ENCODE measurements around the gene SLU7. TPM values are rescaled to one million over a fixed set of nuclear protein-coding genes. Genes with fewer than 3 reads are reported as not detected.

Gene SLU7
- total RNA-seq, 2 experiments from 2014 or later: 32.2 to 46.2 TPM

DNA sequence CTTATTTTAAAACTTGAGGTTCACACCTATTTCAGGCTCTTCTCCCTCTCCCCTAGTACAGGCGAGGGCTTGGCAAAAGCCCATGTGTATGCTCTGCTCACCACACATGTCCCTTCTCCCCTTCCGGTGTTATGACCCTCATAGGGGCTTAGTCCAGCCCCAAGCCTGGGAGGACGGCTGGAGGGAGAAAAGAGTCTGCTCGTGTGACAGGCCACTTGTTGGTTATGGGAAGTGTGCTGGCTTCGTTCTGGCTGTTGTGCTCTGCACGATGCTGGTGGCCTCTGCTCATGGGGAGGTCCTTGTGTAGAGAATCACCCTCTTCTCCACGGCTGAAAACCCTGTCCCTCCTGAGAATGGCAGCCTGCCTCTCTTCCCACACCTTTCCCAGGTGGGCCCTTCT, 13.9 kb upstream of the SLU7 start:
- peaks cover 40% of the 10 kb centered on the region for H3K36me3 ChIP-seq (ENCODE audit: insufficient read depth, low read length)
- no peak overlapping the region for H3K4me2 ChIP-seq (ENCODE audit: low read length)
- ChIA-PET CTCF (ENCODE audit: unreplicated experiment) (no interaction called here), POLR2A (interaction anchor here (0.8 to 2.4 kb wide), 4 partner anchors 9 to 35 kb away, joined by 4 to 13 read pairs (median 6); partner anchors contain the start of genes PTTG1 and SLU7)
- no peak overlapping the region for H3K27ac ChIP-seq (ENCODE audit: low read depth, low read length, poor library complexity, severe bottlenecking)
- H3K4me1 ChIP-seq (ENCODE audit: insufficient read depth, low read length, poor library complexity, severe bottlenecking): peaks cover 42% of the 10 kb centered on the region
- no peak overlapping the region for H3K4me3 ChIP-seq (ENCODE audit: low read depth, low read length, poor library complexity, severe bottlenecking)
- H3K9me3 ChIP-seq (ENCODE audit: low read length): no peaks in the 10 kb centered on the region
- H2AFZ ChIP-seq (ENCODE audit: low read length): no peak overlapping the region
- BruUV-seq (replicated peaks): no TSS peak
- no peaks in the 10 kb centered on the region for H3K79me2 ChIP-seq (ENCODE audit: insufficient read depth, low read depth, low read length)
- intact Hi-C loops (cut with micrococcal nuclease; ENCODE audit: unreplicated experiment): loop anchor here (10.0 kb wide), 2 partner anchors 142 to 252 kb away; no protein-coding TSS in a partner anchor
- DNase-seq (ENCODE audit: low spot score): no peak
- peaks cover 2% of the 10 kb centered on the region; the same call in 1 of the 2 replicates for H4K20me1 ChIP-seq (ENCODE audit: insufficient read depth, low read length)
- H3K9me2 ChIP-seq (ENCODE audit: insufficient read depth, low read length): no peaks in the 10 kb centered on the region
- TF ChIP-seq, protein P1, sequence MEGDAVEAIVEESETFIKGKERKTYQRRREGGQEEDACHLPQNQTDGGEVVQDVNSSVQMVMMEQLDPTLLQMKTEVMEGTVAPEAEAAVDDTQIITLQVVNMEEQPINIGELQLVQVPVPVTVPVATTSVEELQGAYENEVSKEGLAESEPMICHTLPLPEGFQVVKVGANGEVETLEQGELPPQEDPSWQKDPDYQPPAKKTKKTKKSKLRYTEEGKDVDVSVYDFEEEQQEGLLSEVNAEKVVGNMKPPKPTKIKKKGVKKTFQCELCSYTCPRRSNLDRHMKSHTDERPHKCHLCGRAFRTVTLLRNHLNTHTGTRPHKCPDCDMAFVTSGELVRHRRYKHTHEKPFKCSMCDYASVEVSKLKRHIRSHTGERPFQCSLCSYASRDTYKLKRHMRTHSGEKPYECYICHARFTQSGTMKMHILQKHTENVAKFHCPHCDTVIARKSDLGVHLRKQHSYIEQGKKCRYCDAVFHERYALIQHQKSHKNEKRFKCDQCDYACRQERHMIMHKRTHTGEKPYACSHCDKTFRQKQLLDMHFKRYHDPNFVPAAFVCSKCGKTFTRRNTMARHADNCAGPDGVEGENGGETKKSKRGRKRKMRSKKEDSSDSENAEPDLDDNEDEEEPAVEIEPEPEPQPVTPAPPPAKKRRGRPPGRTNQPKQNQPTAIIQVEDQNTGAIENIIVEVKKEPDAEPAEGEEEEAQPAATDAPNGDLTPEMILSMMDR (conservative IDR thresholded peaks at IDR 0.05; ENCODE audit: low read length): no peak
- TF ChIP-seq EZH2phosphoT487 (IDR thresholded peaks at IDR 0.05; ENCODE audit: borderline replicate concordance, low read depth, low read length): no peak

DNA sequence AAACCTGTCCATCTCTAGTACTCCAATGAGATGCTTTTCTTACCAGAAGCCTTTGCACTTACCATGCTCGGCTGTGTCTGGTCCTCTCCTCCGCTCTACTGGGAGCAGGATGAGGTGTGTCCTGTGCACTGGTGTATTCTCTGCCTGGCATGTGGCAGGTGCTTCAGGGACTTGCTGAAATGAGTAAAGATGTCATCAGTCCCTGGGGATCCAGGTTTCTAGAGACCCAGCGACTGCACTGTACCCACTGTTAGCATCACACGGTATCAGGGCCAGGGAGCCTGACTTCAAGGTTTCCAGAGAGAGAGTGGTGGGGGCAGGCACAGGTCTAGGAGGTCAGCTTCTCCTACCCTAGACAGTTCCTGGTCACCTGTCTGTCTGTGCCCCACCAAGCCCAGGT, 13.3 kb upstream of the SLU7 start:
- intact Hi-C loops (cut with micrococcal nuclease; ENCODE audit: unreplicated experiment): loop anchor here (10.0 kb wide), 2 partner anchors 143 to 253 kb away; no protein-coding TSS in a partner anchor
- Histone ChIP-seq H3K9me3 (ENCODE audit: low read length) (no peaks in the 10 kb centered on the region), H3K36me3 (ENCODE audit: insufficient read depth, low read length) (peaks cover 46% of the 10 kb centered on the region), H2AFZ (ENCODE audit: low read length) (no peak overlapping the region), H3K79me2 (ENCODE audit: insufficient read depth, low read depth, low read length) (no peaks in the 10 kb centered on the region), H3K9me2 (ENCODE audit: insufficient read depth, low read length) (no peaks in the 10 kb centered on the region), H3K4me3 (ENCODE audit: low read depth, low read length, poor library complexity, severe bottlenecking) (no peak overlapping the region), H3K27ac (ENCODE audit: low read depth, low read length, poor library complexity, severe bottlenecking) (no peak overlapping the region), H4K20me1 (ENCODE audit: insufficient read depth, low read length) (peaks cover 7% of the 10 kb centered on the region; the same call in 1 of the 2 replicates), H3K4me1 (ENCODE audit: insufficient read depth, low read length, poor library complexity, severe bottlenecking) (peaks cover 42% of the 10 kb centered on the region), H3K4me2 (ENCODE audit: low read length) (0 out of 2 replicates have a peak overlapping the region, but pooled peaks have one; percentile 14)
- no TSS peak for BruUV-seq (replicated peaks)
- POLR2A ChIA-PET: interaction anchor here (0.8 to 2.4 kb wide), 4 partner anchors 8 to 35 kb away, joined by 4 to 13 read pairs (median 6); partner anchors contain the start of genes PTTG1 and SLU7
- no peak for TF ChIP-seq EZH2phosphoT487 (IDR thresholded peaks at IDR 0.05; ENCODE audit: borderline replicate concordance, low read depth, low read length)
- TF ChIP-seq, protein P1 (conservative IDR thresholded peaks at IDR 0.05; ENCODE audit: low read length): no peak
- DNase-seq (ENCODE audit: low spot score): peak; percentile 53
- CTCF ChIA-PET (ENCODE audit: unreplicated experiment): no interaction called here

DNA sequence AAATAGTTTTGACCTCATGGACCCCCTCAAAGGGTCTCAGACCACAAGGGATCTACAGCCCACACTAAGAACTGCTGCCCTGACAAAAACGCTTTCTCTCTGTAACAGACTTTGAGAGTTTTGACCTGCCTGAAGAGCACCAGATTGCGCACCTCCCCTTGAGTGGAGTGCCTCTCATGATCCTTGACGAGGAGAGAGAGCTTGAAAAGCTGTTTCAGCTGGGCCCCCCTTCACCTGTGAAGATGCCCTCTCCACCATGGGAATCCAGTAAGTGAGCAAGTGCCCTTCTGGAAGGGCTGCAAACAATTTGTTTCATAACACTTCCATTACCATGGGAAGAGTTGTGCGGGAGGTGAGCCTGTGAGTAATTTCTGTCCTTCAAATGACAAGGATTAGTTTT, 8.7 kb upstream of the SLU7 start:
- no peaks in the 10 kb centered on the region for H3K9me3 ChIP-seq (ENCODE audit: low read length)
- intact Hi-C loops (cut with micrococcal nuclease; ENCODE audit: unreplicated experiment): loop anchor here (10.0 kb wide), 1 partner anchor 707 kb away; no protein-coding TSS in a partner anchor
- H3K4me1 ChIP-seq (ENCODE audit: insufficient read depth, low read length, poor library complexity, severe bottlenecking): peaks cover 51% of the 10 kb centered on the region
- POLR2A ChIA-PET: interaction anchor here (0.6 to 1.5 kb wide), 4 partner anchors 8 to 13 kb away, joined by 3 to 5 read pairs (median 4); partner anchors contain the start of gene SLU7
- CTCF ChIA-PET (ENCODE audit: unreplicated experiment): no interaction called here
- DNase-seq (ENCODE audit: low spot score): no peak
- H3K27ac ChIP-seq (ENCODE audit: low read depth, low read length, poor library complexity, severe bottlenecking): no peak overlapping the region
- H3K36me3 ChIP-seq (ENCODE audit: insufficient read depth, low read length): peaks cover 92% of the 10 kb centered on the region
- H3K4me3 ChIP-seq (ENCODE audit: low read depth, low read length, poor library complexity, severe bottlenecking): no peak overlapping the region
- no peaks in the 10 kb centered on the region for H3K9me2 ChIP-seq (ENCODE audit: insufficient read depth, low read length)
- no TSS peak for BruUV-seq (replicated peaks)
- TF ChIP-seq, protein P1 (conservative IDR thresholded peaks at IDR 0.05; ENCODE audit: low read length): no peak
- no peak for TF ChIP-seq EZH2phosphoT487 (IDR thresholded peaks at IDR 0.05; ENCODE audit: borderline replicate concordance, low read depth, low read length)
- H3K4me2 ChIP-seq (ENCODE audit: low read length): no peak overlapping the region
- peaks cover 33% of the 10 kb centered on the region for H4K20me1 ChIP-seq (ENCODE audit: insufficient read depth, low read length)
- peaks cover 42% of the 10 kb centered on the region for H3K79me2 ChIP-seq (ENCODE audit: insufficient read depth, low read depth, low read length)
- H2AFZ ChIP-seq (ENCODE audit: low read length): no peak overlapping the region

All from OCI-LY7 (cell line).